Neural crest cell (in vitro differentiated cells): ENCODE measurements around the gene GRHL1. TPM values are rescaled to one million over a fixed set of nuclear protein-coding genes. Genes with fewer than 3 reads are reported as not detected.

Experiments
- DNase-seq: peaks from one replicate; pipeline ENCODE4 v3.0.0; 2021; ENCODE audit warnings: low read depth, mixed read lengths, low spot score
- H3K27ac Mint-ChIP-seq: one replicate; pipeline ENCODE4 v1.8.0; 2021; ENCODE audit warnings: mild to moderate bottlenecking, mixed read lengths; ENCODE audit not compliant: unreplicated experiment
- H3K27me3 Mint-ChIP-seq: 2 replicates; pipeline ENCODE4 v1.8.0; 2021; ENCODE audit warnings: low read depth, mild to moderate bottlenecking, mixed read lengths
- H3K36me3 Mint-ChIP-seq: 2 replicates; pipeline ENCODE4 v1.8.0; 2021; ENCODE audit warnings: low read depth, mild to moderate bottlenecking, mixed read lengths
- H3K4me1 Mint-ChIP-seq: 2 replicates; pipeline ENCODE4 v1.8.0; 2021; ENCODE audit warnings: mixed read lengths
- H3K4me3 Mint-ChIP-seq: one replicate; pipeline ENCODE4 v1.8.0; 2021; ENCODE audit warnings: mild to moderate bottlenecking, mixed read lengths
- H3K9me3 Mint-ChIP-seq: 2 replicates; pipeline ENCODE4 v1.8.0; 2021; ENCODE audit warnings: mixed read lengths
- total RNA-seq: library from RNA; stranded (reverse); gene quantifications from 2 replicates; pipeline ENCODE4 v1.2.1, GENCODE V29; 2021
- TF ChIP-seq, protein P1 (sequence below): fragments of 200-600 bp; sonication (generic); conservative IDR thresholded peaks from 2 replicates; pipeline ENCODE4 v1.5.0; 2021; ENCODE audit warnings: antibody characterized with exemption, mild to moderate bottlenecking

Gene GRHL1
- total RNA-seq, 1 donor from 2014 or later: 3.4 TPM

DNA sequence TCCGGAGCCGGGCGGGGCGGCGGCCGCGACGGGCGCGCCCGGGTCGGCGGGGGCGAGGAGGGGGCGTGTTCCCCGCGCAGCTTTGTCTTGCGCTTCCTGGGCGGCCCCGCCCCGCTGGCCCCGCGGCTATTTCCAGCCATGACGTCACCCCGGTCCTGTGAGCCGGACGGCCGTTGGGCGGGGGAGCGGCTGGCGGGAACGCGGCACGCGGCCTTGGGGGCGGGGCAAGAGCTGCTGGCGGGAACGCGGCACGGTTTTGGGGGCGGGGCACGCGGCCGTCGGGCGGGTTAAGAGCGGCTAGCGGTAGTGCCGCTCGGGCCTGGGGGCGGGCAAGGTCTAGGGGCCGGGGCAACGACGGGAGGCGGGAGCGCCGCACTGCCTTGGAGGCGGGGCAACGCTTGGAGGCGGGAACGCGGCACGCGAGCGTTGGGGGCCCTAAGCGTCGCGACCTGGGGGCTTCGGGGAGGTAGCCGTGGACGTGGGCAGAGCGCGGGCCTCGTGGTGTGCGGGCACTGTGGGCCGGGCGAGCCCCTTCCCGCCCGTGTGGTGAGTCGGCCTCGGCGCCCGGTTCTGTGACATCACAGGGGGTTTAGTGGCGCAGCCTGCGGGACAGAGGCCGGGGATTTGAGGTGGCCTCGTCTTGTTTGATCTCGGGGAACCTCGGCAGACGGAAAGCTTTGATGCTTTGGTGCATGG, 92.6 kb downstream of the GRHL1 start:
- Mint-ChIP-seq H3K4me3 (peak overlapping the region; percentile 72), H3K9me3 (no peaks in the 10 kb centered on the region), H3K27me3 (peaks cover 23% of the 10 kb centered on the region), H3K4me1 (peaks cover 19% of the 10 kb centered on the region), H3K36me3 (peaks cover 10% of the 10 kb centered on the region), H3K27ac (no peak overlapping the region)
- TF ChIP-seq, protein P1, sequence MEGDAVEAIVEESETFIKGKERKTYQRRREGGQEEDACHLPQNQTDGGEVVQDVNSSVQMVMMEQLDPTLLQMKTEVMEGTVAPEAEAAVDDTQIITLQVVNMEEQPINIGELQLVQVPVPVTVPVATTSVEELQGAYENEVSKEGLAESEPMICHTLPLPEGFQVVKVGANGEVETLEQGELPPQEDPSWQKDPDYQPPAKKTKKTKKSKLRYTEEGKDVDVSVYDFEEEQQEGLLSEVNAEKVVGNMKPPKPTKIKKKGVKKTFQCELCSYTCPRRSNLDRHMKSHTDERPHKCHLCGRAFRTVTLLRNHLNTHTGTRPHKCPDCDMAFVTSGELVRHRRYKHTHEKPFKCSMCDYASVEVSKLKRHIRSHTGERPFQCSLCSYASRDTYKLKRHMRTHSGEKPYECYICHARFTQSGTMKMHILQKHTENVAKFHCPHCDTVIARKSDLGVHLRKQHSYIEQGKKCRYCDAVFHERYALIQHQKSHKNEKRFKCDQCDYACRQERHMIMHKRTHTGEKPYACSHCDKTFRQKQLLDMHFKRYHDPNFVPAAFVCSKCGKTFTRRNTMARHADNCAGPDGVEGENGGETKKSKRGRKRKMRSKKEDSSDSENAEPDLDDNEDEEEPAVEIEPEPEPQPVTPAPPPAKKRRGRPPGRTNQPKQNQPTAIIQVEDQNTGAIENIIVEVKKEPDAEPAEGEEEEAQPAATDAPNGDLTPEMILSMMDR: no peak
- DNase-seq: peak; percentile 90

- peak overlapping the region; percentile 39 for H3K4me3 Mint-ChIP-seq
- DNase-seq: no peak
- H3K27me3 Mint-ChIP-seq: peaks cover 15% of the 10 kb centered on the region
- no peaks in the 10 kb centered on the region for H3K9me3 Mint-ChIP-seq
- H3K4me1 Mint-ChIP-seq: peaks cover 15% of the 10 kb centered on the region
- peaks cover 10% of the 10 kb centered on the region for H3K36me3 Mint-ChIP-seq
- TF ChIP-seq, protein P1: no peak
- H3K27ac Mint-ChIP-seq: no peak overlapping the region
Observed at GRCh38 chr2:10045561-10046355, 94.3 kb downstream of the GRHL1 start.

DNA sequence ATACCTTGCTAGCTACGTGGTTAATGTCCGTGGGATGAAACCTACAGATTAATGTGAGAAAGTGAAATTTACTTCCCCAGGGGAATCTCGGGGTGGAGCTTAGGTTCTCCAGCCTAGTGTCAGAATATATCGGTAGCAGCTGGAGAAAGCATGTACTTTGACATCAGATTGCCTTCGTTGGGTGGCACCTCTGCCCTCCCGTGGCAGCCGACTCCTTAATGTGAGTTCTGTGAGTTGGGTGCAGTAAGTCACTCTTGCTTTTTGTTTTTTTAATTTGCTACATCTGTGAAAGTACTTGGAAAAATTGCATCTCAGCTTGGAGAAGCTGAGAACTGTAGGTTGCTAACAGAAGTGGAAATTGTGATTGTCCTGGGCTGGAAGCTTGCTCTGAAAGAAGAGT, 95.4 kb downstream of the GRHL1 start:
- Mint-ChIP-seq H3K9me3 (no peaks in the 10 kb centered on the region), H3K36me3 (peaks cover 10% of the 10 kb centered on the region), H3K4me3 (no peak overlapping the region), H3K27me3 (peaks cover 5% of the 10 kb centered on the region), H3K27ac (peak overlapping the region; percentile 13), H3K4me1 (peaks cover 14% of the 10 kb centered on the region)
- TF ChIP-seq, protein P1: no peak
- DNase-seq: no peak

DNA sequence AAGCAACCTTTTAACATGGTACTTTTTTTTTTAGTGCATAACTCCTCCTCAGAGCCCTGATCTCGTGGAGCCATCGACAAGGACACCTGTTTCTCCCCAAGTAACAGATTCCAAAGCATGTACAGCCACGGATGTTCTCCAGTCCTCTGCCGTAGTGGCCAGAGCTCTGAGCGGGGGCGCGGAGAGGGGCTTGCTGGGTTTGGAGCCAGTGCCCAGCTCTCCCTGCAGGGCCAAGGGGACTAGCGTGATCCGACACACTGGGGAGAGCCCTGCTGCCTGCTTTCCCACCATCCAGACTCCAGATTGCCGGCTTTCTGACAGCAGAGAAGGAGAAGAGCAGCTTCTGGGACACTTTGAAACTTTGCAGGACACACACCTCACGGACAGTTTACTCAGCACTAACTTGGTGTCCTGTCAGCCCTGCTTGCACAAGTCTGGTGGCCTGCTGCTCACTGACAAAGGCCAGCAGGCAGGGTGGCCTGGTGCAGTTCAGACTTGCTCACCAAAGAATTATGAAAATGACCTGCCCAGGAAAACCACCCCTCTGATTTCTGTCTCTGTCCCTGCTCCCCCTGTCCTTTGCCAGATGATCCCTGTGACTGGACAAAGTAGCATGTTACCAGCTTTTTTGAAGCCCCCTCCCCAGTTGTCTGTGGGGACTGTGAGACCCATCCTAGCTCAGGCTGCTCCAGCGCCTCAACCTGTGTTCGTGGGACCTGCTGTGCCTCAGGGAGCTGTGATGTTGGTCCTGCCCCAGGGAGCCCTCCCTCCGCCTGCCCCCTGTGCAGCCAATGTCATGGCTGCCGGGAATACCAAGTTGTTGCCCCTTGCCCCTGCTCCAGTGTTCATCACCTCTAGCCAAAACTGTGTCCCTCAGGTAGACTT, 96.4 kb downstream of the GRHL1 start:
- DNase-seq: no peak
- TF ChIP-seq, protein P1: no peak
- peaks cover 6% of the 10 kb centered on the region for H3K4me1 Mint-ChIP-seq
- no peaks in the 10 kb centered on the region for H3K9me3 Mint-ChIP-seq
- peak overlapping the region; percentile 13 for H3K27ac Mint-ChIP-seq
- peaks cover 10% of the 10 kb centered on the region for H3K36me3 Mint-ChIP-seq
- H3K27me3 Mint-ChIP-seq: no peaks in the 10 kb centered on the region
- H3K4me3 Mint-ChIP-seq: peak overlapping the region; percentile 49

DNA sequence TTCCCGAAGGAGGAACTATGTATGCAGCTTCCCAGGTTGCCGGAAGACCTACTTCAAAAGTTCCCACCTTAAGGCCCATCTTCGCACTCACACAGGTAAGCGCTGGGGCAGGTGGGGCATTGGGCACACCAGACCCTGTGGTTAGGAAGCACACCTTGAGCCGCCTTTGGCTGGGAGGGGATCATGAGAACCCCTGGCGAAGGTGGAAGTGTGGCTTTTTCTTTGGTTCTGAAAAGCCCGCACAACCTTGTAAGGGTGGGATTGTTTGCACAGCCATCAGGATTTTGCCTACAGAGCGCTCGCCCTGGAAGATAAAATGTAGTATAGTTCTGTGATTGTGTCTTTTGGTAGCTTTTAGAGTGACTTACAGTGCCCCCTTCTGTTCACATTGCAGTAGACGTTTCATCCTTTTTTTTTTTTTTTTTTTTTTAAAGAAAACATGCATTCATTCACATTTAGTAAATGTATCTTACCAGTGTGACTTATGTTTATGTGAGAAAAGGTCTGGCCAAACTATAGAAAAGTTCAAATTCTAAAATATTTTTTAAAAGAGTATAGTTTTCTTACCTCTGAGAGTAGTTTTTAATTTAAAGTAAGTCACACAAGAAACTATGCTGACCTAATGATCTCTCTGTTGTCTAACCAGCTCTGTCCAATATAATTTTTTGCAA, 97.1 kb downstream of the GRHL1 start:
- H3K4me3 Mint-ChIP-seq: peak overlapping the region; percentile 49
- no peaks in the 10 kb centered on the region for H3K27me3 Mint-ChIP-seq
- H3K9me3 Mint-ChIP-seq: no peaks in the 10 kb centered on the region
- TF ChIP-seq, protein P1: peak; percentile 81
- DNase-seq: no peak
- H3K27ac Mint-ChIP-seq: no peak overlapping the region
- H3K4me1 Mint-ChIP-seq: peaks cover 4% of the 10 kb centered on the region
- H3K36me3 Mint-ChIP-seq: peaks cover 10% of the 10 kb centered on the region
